ENCODE data around the gene GULP1.
"Not testable (repeated sequence)": the region's sequence is repeated elsewhere in the genome, so short reads cannot be mapped to it uniquely, and the experiment has no call there.

The GULP1 gene

GRCh38 chr2:188280811-188281222 lies 10.9 kb upstream of the GULP1 start:
- H3K9me3 Mint-ChIP-seq (ENCODE audit: low read depth), result no peaks in the 10 kb centered on the region
- H3K27me3 Mint-ChIP-seq, result no peaks in the 10 kb centered on the region
- no peaks in the 10 kb centered on the region for H3K4me1 Mint-ChIP-seq (ENCODE audit: low read depth)
- no peak overlapping the region for H3K4me3 Mint-ChIP-seq
- H3K27ac Mint-ChIP-seq, result no peak overlapping the region
- no peaks in the 10 kb centered on the region for H3K36me3 Mint-ChIP-seq

- no peaks in the 10 kb centered on the region for H3K4me1 Mint-ChIP-seq (ENCODE audit: low read depth)
- no peak overlapping the region for H3K4me3 Mint-ChIP-seq
- H3K36me3 Mint-ChIP-seq, result no peaks in the 10 kb centered on the region
- peaks cover 2% of the 10 kb centered on the region for H3K27me3 Mint-ChIP-seq
- H3K27ac Mint-ChIP-seq, result no peak overlapping the region
- H3K9me3 Mint-ChIP-seq (ENCODE audit: low read depth), result no peaks in the 10 kb centered on the region
Measured at GRCh38 chr2:188282907-188283306, 8.8 kb upstream of the GULP1 start.

- not testable (repeated sequence) for H3K36me3 Mint-ChIP-seq; H3K4me1 Mint-ChIP-seq (ENCODE audit: low read depth); H3K27ac Mint-ChIP-seq; H3K4me3 Mint-ChIP-seq; H3K27me3 Mint-ChIP-seq; H3K9me3 Mint-ChIP-seq (ENCODE audit: low read depth)
Measured at GRCh38 chr2:188284251-188284650, 7.4 kb upstream of the GULP1 start.

- Mint-ChIP-seq H3K9me3 (ENCODE audit: low read depth) (no peaks in the 10 kb centered on the region), H3K4me3 (no peak overlapping the region), H3K27me3 (peaks cover 3% of the 10 kb centered on the region), H3K27ac (no peak overlapping the region), H3K4me1 (ENCODE audit: low read depth) (no peaks in the 10 kb centered on the region), H3K36me3 (no peaks in the 10 kb centered on the region)
Measured at GRCh38 chr2:188285049-188285448, 6.6 kb upstream of the GULP1 start.

GRCh38 chr2:188285774-188286173 lies 5.9 kb upstream of the GULP1 start:
- Mint-ChIP-seq H3K27ac (no peak overlapping the region), H3K4me3 (no peak overlapping the region), H3K36me3 (no peaks in the 10 kb centered on the region), H3K27me3 (peaks cover 5% of the 10 kb centered on the region), H3K9me3 (ENCODE audit: low read depth) (no peaks in the 10 kb centered on the region), H3K4me1 (ENCODE audit: low read depth) (no peaks in the 10 kb centered on the region)

- Mint-ChIP-seq H3K27me3 (peaks cover 22% of the 10 kb centered on the region), H3K36me3 (no peaks in the 10 kb centered on the region), H3K27ac (no peak overlapping the region), H3K4me1 (ENCODE audit: low read depth) (peaks cover 13% of the 10 kb centered on the region), H3K4me3 (peak overlapping the region; percentile 73), H3K9me3 (ENCODE audit: low read depth) (no peaks in the 10 kb centered on the region)
Measured at GRCh38 chr2:188291142-188291616, 495 bp upstream of the GULP1 start.

GRCh38 chr2:188292348-188293239 lies 920 bp downstream of the GULP1 start:
- Mint-ChIP-seq H3K4me1 (ENCODE audit: low read depth) (peaks cover 13% of the 10 kb centered on the region), H3K9me3 (ENCODE audit: low read depth) (no peaks in the 10 kb centered on the region), H3K36me3 (no peaks in the 10 kb centered on the region), H3K27ac (no peak overlapping the region), H3K27me3 (peaks cover 22% of the 10 kb centered on the region), H3K4me3 (peak overlapping the region; percentile 63)

GRCh38 chr2:188293601-188294351 lies 2.1 kb downstream of the GULP1 start:
- Mint-ChIP-seq H3K27ac (no peak overlapping the region), H3K4me1 (ENCODE audit: low read depth) (peaks cover 13% of the 10 kb centered on the region), H3K27me3 (peaks cover 18% of the 10 kb centered on the region), H3K36me3 (no peaks in the 10 kb centered on the region), H3K4me3 (no peak overlapping the region), H3K9me3 (ENCODE audit: low read depth) (no peaks in the 10 kb centered on the region)

GRCh38 chr2:188294352-188294926 lies 2.8 kb downstream of the GULP1 start:
- no peaks in the 10 kb centered on the region for H3K36me3 Mint-ChIP-seq
- H3K4me1 Mint-ChIP-seq (ENCODE audit: low read depth), result peaks cover 13% of the 10 kb centered on the region
- no peak overlapping the region for H3K4me3 Mint-ChIP-seq
- no peaks in the 10 kb centered on the region for H3K9me3 Mint-ChIP-seq (ENCODE audit: low read depth)
- peaks cover 18% of the 10 kb centered on the region for H3K27me3 Mint-ChIP-seq
- no peak overlapping the region for H3K27ac Mint-ChIP-seq

- H3K9me3 Mint-ChIP-seq (ENCODE audit: low read depth), result no peaks in the 10 kb centered on the region
- H3K27ac Mint-ChIP-seq, result no peak overlapping the region
- H3K4me3 Mint-ChIP-seq, result no peak overlapping the region
Measured at GRCh38 chr2:188295067-188295685, 3.5 kb downstream of the GULP1 start.

GRCh38 chr2:188297978-188298377 lies 6.3 kb downstream of the GULP1 start:
- Mint-ChIP-seq H3K9me3 (ENCODE audit: low read depth) (no peaks in the 10 kb centered on the region), H3K4me1 (ENCODE audit: low read depth) (no peaks in the 10 kb centered on the region), H3K27me3 (peaks cover 4% of the 10 kb centered on the region), H3K4me3 (no peak overlapping the region), H3K36me3 (no peaks in the 10 kb centered on the region), H3K27ac (no peak overlapping the region)

More at GRCh38 chr2:188295067-188295685, 3.5 kb downstream of the GULP1 start:
- H3K27me3 Mint-ChIP-seq, result peaks cover 18% of the 10 kb centered on the region
- peaks cover 13% of the 10 kb centered on the region for H3K4me1 Mint-ChIP-seq (ENCODE audit: low read depth)
- no peaks in the 10 kb centered on the region for H3K36me3 Mint-ChIP-seq

- H3K36me3 Mint-ChIP-seq; H3K4me1 Mint-ChIP-seq (ENCODE audit: low read depth); H3K27me3 Mint-ChIP-seq; H3K4me3 Mint-ChIP-seq; H3K27ac Mint-ChIP-seq; H3K9me3 Mint-ChIP-seq (ENCODE audit: low read depth): not testable (repeated sequence)
Measured at GRCh38 chr2:188298937-188299371, 7.3 kb downstream of the GULP1 start.

GRCh38 chr2:188303363-188304031 lies 11.8 kb downstream of the GULP1 start:
- no peaks in the 10 kb centered on the region for H3K36me3 Mint-ChIP-seq
- H3K27ac Mint-ChIP-seq, result no peak overlapping the region
- no peak overlapping the region for H3K4me3 Mint-ChIP-seq
- no peaks in the 10 kb centered on the region for H3K9me3 Mint-ChIP-seq (ENCODE audit: low read depth)
- peaks cover 4% of the 10 kb centered on the region for H3K27me3 Mint-ChIP-seq
- H3K4me1 Mint-ChIP-seq (ENCODE audit: low read depth), result no peaks in the 10 kb centered on the region

- no peak overlapping the region for H3K4me3 Mint-ChIP-seq
- no peaks in the 10 kb centered on the region for H3K4me1 Mint-ChIP-seq (ENCODE audit: low read depth)
- H3K27me3 Mint-ChIP-seq, result peaks cover 4% of the 10 kb centered on the region
- H3K27ac Mint-ChIP-seq, result no peak overlapping the region
- H3K9me3 Mint-ChIP-seq (ENCODE audit: low read depth), result no peaks in the 10 kb centered on the region
- H3K36me3 Mint-ChIP-seq, result no peaks in the 10 kb centered on the region
Measured at GRCh38 chr2:188305271-188305670, 13.6 kb downstream of the GULP1 start.
